ENCODE measurements around the gene TTR. TPM values are rescaled to one million over a fixed set of nuclear protein-coding genes. Genes with fewer than 3 reads are reported as not detected.

The TTR gene
- 0.27 to 0.42 TPM (median 0.30 TPM) in 3 of 5 replicates, not detected in the others for total RNA-seq (2022; extraction: Qiagen RNA extraction)

DNA sequence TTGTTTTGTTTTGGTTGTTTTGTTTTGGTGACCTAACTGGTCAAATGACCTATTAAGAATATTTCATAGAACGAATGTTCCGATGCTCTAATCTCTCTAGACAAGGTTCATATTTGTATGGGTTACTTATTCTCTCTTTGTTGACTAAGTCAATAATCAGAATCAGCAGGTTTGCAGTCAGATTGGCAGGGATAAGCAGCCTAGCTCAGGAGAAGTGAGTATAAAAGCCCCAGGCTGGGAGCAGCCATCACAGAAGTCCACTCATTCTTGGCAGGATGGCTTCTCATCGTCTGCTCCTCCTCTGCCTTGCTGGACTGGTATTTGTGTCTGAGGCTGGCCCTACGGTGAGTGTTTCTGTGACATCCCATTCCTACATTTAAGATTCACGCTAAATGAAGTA lies at the start of gene TTR:
TSS of gene TTR (plus strand) at position 250 of the 400 bp plus-strand sequence. CDS start at position 276, 26 bp downstream.

Other genes with a start within 250 kb of the TTR start
- gene DSG4, start 215.1 kb upstream of the TTR start, total RNA-seq (2022; extraction: Qiagen RNA extraction) = not detected in 5 replicates
- 0.01 to 0.02 TPM (median 0.02 TPM) in 5 replicates for gene DSG3, start 144.1 kb upstream of the TTR start, total RNA-seq (2022; extraction: Qiagen RNA extraction)
- gene DSG2, start 93.7 kb upstream of the TTR start, total RNA-seq (2022; extraction: Qiagen RNA extraction) = 43.1 to 72.3 TPM (median 59.6 TPM) in 5 replicates
- gene B4GALT6, start 92.7 kb downstream of the TTR start, total RNA-seq (2022; extraction: Qiagen RNA extraction) = 4.1 to 7.4 TPM (median 5.4 TPM) in 5 replicates
- gene SLC25A52, start 169.0 kb downstream of the TTR start, total RNA-seq (2022; extraction: Qiagen RNA extraction) = not detected in 5 replicates

Data from A549 treated with AZD2906 at 1 μM for 4 hours (cell line).